NCI-H2227 treated with DMSO at 0.1 percent for 48 hours (cell line): ENCODE measurements around the gene TSPEAR.

Source experiments
- DNase-seq: peaks from one replicate; lab custom pipeline; 2025; lab: John Stamatoyannopoulos, UW

The TSPEAR gene

GRCh38 chr21:44720170-44720569 lies 8.8 kb upstream of the TSPEAR start:
- DNase-seq: no peak

- DNase-seq: no peak
Measured at GRCh38 chr21:44718571-44718970, 7.2 kb upstream of the TSPEAR start.

- DNase-seq: no peak
Measured at GRCh38 chr21:44718093-44718492, 6.7 kb upstream of the TSPEAR start.

- no peak for DNase-seq
Measured at GRCh38 chr21:44716984-44717383, 5.6 kb upstream of the TSPEAR start.

- DNase-seq: no peak
Measured at GRCh38 chr21:44714905-44715304, 3.5 kb upstream of the TSPEAR start.

- no peak for DNase-seq
Measured at GRCh38 chr21:44713846-44714245, 2.5 kb upstream of the TSPEAR start.

GRCh38 chr21:44713130-44713529 lies 1.8 kb upstream of the TSPEAR start:
- no peak for DNase-seq

GRCh38 chr21:44712203-44713028 lies 1.0 kb upstream of the TSPEAR start:
- no peak for DNase-seq

- no peak for DNase-seq
Measured at GRCh38 chr21:44710756-44711326, 531 bp downstream of the TSPEAR start.

GRCh38 chr21:44710294-44710665 lies 1.1 kb downstream of the TSPEAR start:
- DNase-seq: no peak

- DNase-seq: no peak
Measured at GRCh38 chr21:44709426-44710293, 1.7 kb downstream of the TSPEAR start.

GRCh38 chr21:44708866-44709425 lies 2.4 kb downstream of the TSPEAR start:
- no peak for DNase-seq

GRCh38 chr21:44708213-44708865 lies 3.0 kb downstream of the TSPEAR start:
- no peak for DNase-seq

- no peak for DNase-seq
Measured at GRCh38 chr21:44706706-44707581, 4.4 kb downstream of the TSPEAR start.

GRCh38 chr21:44706026-44706705 lies 5.2 kb downstream of the TSPEAR start:
- no peak for DNase-seq

- no peak for DNase-seq
Measured at GRCh38 chr21:44704636-44705001, 6.8 kb downstream of the TSPEAR start.

- no peak for DNase-seq
Measured at GRCh38 chr21:44703731-44704635, 7.4 kb downstream of the TSPEAR start.

GRCh38 chr21:44702973-44703730 lies 8.2 kb downstream of the TSPEAR start:
- DNase-seq: no peak
